ENCODE results near the gene PHF21A. TPM values are rescaled to one million over a fixed set of nuclear protein-coding genes. Genes with fewer than 3 reads are reported as not detected.

Gene PHF21A
- total RNA-seq, 1 experiment from 2014 or later = 8.2 TPM

DNA sequence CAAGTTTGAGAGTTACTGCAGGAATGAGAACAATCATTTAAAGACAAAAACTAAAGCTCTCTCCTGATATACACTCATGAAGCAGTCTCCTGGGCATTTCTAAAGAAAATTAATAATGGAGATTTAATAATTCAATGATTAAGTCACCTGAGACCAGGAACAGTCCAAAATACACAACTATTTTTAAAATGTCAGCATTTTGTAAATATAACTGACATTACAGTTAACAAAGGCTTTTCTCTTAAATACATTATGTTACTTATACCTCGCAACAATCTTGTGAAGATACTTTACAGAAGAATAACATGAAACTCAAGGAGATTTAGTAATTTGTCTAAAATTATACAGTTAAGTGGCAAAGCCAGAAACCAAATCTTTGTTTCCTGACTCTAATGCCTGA, 111.2 kb downstream of the PHF21A start:
- ChIA-PET POLR2A (ENCODE audit: unreplicated experiment) (no interaction called here), CTCF (no interaction called here)
- TF ChIP-seq EZH2 (IDR thresholded peaks at IDR 0.05; ENCODE audit: low read length, unreplicated experiment) = no peak
- no peak for TF ChIP-seq CTCF (conservative IDR thresholded peaks at IDR 0.05; ENCODE audit: low read depth, low read length)
- no peak for TF ChIP-seq EZH2phosphoT487 (IDR thresholded peaks at IDR 0.05; ENCODE audit: borderline replicate concordance, low read length)
- Histone ChIP-seq H3K4me1 (ENCODE audit: insufficient read depth, low read length) (no peaks in the 10 kb centered on the region), H3K36me3 (ENCODE audit: low read depth, low read length) (no peaks in the 10 kb centered on the region), H3F3A (ENCODE audit: low read length, unreplicated experiment) (no peaks in the 10 kb centered on the region), H3K4me3 (ENCODE audit: low read length) (no peak overlapping the region), H2AFZ (ENCODE audit: low read length) (no peak overlapping the region), H3K9me2 (replicated peaks; ENCODE audit: low read length) (no peaks in the 10 kb centered on the region), H4K20me1 (ENCODE audit: low read length) (no peaks in the 10 kb centered on the region), H3K27ac (ENCODE audit: low read length) (no peak overlapping the region), H3K9me3 (ENCODE audit: low read length) (no peaks in the 10 kb centered on the region), H3K9ac (ENCODE audit: low read length) (no peak overlapping the region), H3K79me2 (ENCODE audit: low read length) (no peaks in the 10 kb centered on the region), H3K4me2 (ENCODE audit: low read length) (no peak overlapping the region), H3K27me3 (ENCODE audit: low read length) (no peaks in the 10 kb centered on the region)
- intact Hi-C loops (cut with micrococcal nuclease) = no loop called here
- ATAC-seq (no peak), DNase-seq (no peak)
- BruUV-seq (replicated peaks) = no TSS peak

DNA sequence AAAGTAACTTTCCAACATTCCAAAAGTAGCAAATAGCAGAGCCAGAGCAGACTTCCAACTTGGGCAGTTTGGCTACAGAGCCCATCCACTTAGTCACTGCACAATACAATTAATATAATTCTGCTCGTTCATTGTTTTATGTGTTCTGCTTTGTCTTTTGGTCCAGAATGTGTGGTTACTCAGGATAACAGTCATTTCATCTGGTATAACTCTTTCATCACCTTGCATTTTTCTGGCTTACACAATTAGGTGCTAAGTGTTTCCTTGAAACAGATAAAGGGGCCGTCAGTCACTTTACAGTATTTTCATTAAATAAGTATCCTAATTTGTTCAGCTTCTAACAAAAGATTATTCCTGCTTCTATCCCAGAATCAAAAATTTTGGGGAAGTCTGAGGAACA, 111.6 kb downstream of the PHF21A start:
- ATAC-seq = no peak
- H3K9me3 ChIP-seq (ENCODE audit: low read length) = no peaks in the 10 kb centered on the region
- intact Hi-C loops (cut with micrococcal nuclease) = loop anchor here (5.0 kb wide), 1 partner anchor 167 kb away; no protein-coding TSS in a partner anchor
- BruUV-seq (replicated peaks) = no TSS peak
- H3K9me2 ChIP-seq (replicated peaks; ENCODE audit: low read length) = no peaks in the 10 kb centered on the region
- no peak overlapping the region for H3K4me3 ChIP-seq (ENCODE audit: low read length)
- H3K27me3 ChIP-seq (ENCODE audit: low read length) = no peaks in the 10 kb centered on the region
- no peak for DNase-seq
- no peak overlapping the region for H3K9ac ChIP-seq (ENCODE audit: low read length)
- no peaks in the 10 kb centered on the region for H3F3A ChIP-seq (ENCODE audit: low read length, unreplicated experiment)
- no peak overlapping the region for H2AFZ ChIP-seq (ENCODE audit: low read length)
- no peak overlapping the region for H3K4me2 ChIP-seq (ENCODE audit: low read length)
- no peak overlapping the region for H3K27ac ChIP-seq (ENCODE audit: low read length)
- no peaks in the 10 kb centered on the region for H4K20me1 ChIP-seq (ENCODE audit: low read length)
- H3K4me1 ChIP-seq (ENCODE audit: insufficient read depth, low read length) = no peaks in the 10 kb centered on the region
- H3K79me2 ChIP-seq (ENCODE audit: low read length) = no peaks in the 10 kb centered on the region
- POLR2A ChIA-PET (ENCODE audit: unreplicated experiment) = no interaction called here
- TF ChIP-seq EZH2 (IDR thresholded peaks at IDR 0.05; ENCODE audit: low read length, unreplicated experiment) (no peak), CTCF (conservative IDR thresholded peaks at IDR 0.05; ENCODE audit: low read depth, low read length) (no peak), EZH2phosphoT487 (IDR thresholded peaks at IDR 0.05; ENCODE audit: borderline replicate concordance, low read length) (no peak)
- no peaks in the 10 kb centered on the region for H3K36me3 ChIP-seq (ENCODE audit: low read depth, low read length)
- CTCF ChIA-PET = no interaction called here

GRCh38 chr11:46006418-46007070, 114.7 kb downstream of the PHF21A start:
- Histone ChIP-seq H3F3A (ENCODE audit: low read length, unreplicated experiment) (no peaks in the 10 kb centered on the region), H3K4me3 (ENCODE audit: low read length) (no peak overlapping the region), H4K20me1 (ENCODE audit: low read length) (no peaks in the 10 kb centered on the region), H3K4me2 (ENCODE audit: low read length) (no peak overlapping the region), H3K9me3 (ENCODE audit: low read length) (no peaks in the 10 kb centered on the region), H3K4me1 (ENCODE audit: insufficient read depth, low read length) (no peaks in the 10 kb centered on the region), H3K79me2 (ENCODE audit: low read length) (no peaks in the 10 kb centered on the region), H3K27me3 (ENCODE audit: low read length) (no peaks in the 10 kb centered on the region), H2AFZ (ENCODE audit: low read length) (no peak overlapping the region), H3K27ac (ENCODE audit: low read length) (no peak overlapping the region), H3K36me3 (ENCODE audit: low read depth, low read length) (no peaks in the 10 kb centered on the region), H3K9ac (ENCODE audit: low read length) (no peak overlapping the region), H3K9me2 (replicated peaks; ENCODE audit: low read length) (no peaks in the 10 kb centered on the region)
- DNase-seq = peak; percentile 83
- ATAC-seq = peak; percentile 92
- CTCF ChIA-PET = interaction anchor here (0.6 to 1.8 kb wide), 4 partner anchors 41 to 164 kb away, joined by 3 to 22 read pairs (median 4); no protein-coding TSS in a partner anchor
- POLR2A ChIA-PET (ENCODE audit: unreplicated experiment) = interaction anchor here (0.6 kb wide), 2 partner anchors 237 to 1530 kb away, joined by 4 to 7 read pairs; no protein-coding TSS in a partner anchor
- intact Hi-C loops (cut with micrococcal nuclease) = loop anchor here (1.0 to 5.0 kb wide), 2 partner anchors 41 to 164 kb away; no protein-coding TSS in a partner anchor
- BruUV-seq (replicated peaks) = no TSS peak
- TF ChIP-seq EZH2 (IDR thresholded peaks at IDR 0.05; ENCODE audit: low read length, unreplicated experiment) (no peak), EZH2phosphoT487 (IDR thresholded peaks at IDR 0.05; ENCODE audit: borderline replicate concordance, low read length) (no peak), CTCF (conservative IDR thresholded peaks at IDR 0.05; ENCODE audit: low read depth, low read length) (peak; percentile 86)
